GM23338 (cell line): ENCODE measurements around the gene PRMT9. TPM values are rescaled to one million over a fixed set of nuclear protein-coding genes. Genes with fewer than 3 reads are reported as not detected.

Experiments
- ATAC-seq: fragments of 200-7000 bp; cut with Tn5 transposase; 3 replicates; pipeline ENCODE4 v1.9.1; 2020
- DNase-seq: peaks from one replicate; pipeline ENCODE4 v3.0.0-alpha.2; 2015; ENCODE audit warnings: low spot score
- H2AFZ ChIP-seq: fragments of 200-600 bp; sonication (generic); 2 replicates; pipeline ENCODE4 v1.8.0; 2016; ENCODE audit warnings: antibody characterized with exemption, mild to moderate bottlenecking, moderate library complexity
- H3F3A ChIP-seq: fragments of 200-600 bp; sonication (generic); replicated peaks from 2 replicates; pipeline ENCODE4 v1.8.0; 2017; ENCODE audit warnings: antibody characterized with exemption, mixed run types, low read depth
- H3K27ac ChIP-seq: fragments of 200-600 bp; sonication (generic); 2 replicates; pipeline ENCODE4 v1.6.1; 2016; ENCODE audit warnings: low read depth
- H3K27me3 ChIP-seq: fragments of 200-600 bp; sonication (generic); 2 replicates; pipeline ENCODE4 v1.8.0; 2016; ENCODE audit warnings: mild to moderate bottlenecking, mixed run types, moderate library complexity; ENCODE audit not compliant: insufficient read depth
- H3K36me3 ChIP-seq: fragments of 200-600 bp; sonication (generic); 2 replicates; pipeline ENCODE4 v1.8.0; 2016; ENCODE audit warnings: mild to moderate bottlenecking; ENCODE audit not compliant: insufficient read depth
- H3K4me1 ChIP-seq: fragments of 200-600 bp; sonication (generic); 2 replicates; pipeline ENCODE4 v1.8.0; 2016; ENCODE audit warnings: mild to moderate bottlenecking, moderate library complexity; ENCODE audit not compliant: insufficient read depth
- H3K4me2 ChIP-seq: fragments of 200-600 bp; sonication (generic); 2 replicates; pipeline ENCODE4 v1.7.1; 2017; ENCODE audit warnings: mixed run types
- H3K4me3 ChIP-seq: fragments of 200-600 bp; sonication (generic); 2 replicates; pipeline ENCODE4 v1.6.1; 2016; ENCODE audit warnings: mixed run types
- H3K79me2 ChIP-seq: fragments of 200-600 bp; sonication (generic); replicated peaks from 2 replicates; pipeline ENCODE4 v1.8.0; 2017; ENCODE audit warnings: mild to moderate bottlenecking; ENCODE audit not compliant: insufficient read depth
- H3K9me2 ChIP-seq: fragments of 200-600 bp; sonication (generic); 2 replicates; pipeline ENCODE4 v1.8.0; 2017; ENCODE audit not compliant: insufficient read depth
- H4K20me1 ChIP-seq: fragments of 200-600 bp; sonication (generic); replicated peaks from 2 replicates; pipeline ENCODE4 v1.8.0; 2017; ENCODE audit warnings: mild to moderate bottlenecking; ENCODE audit not compliant: insufficient read depth
- H3K27ac Mint-ChIP-seq: 2 replicates; pipeline ENCODE4 v1.8.0; 2020; ENCODE audit warnings: inconsistent platforms, mild to moderate bottlenecking, moderate library complexity, mixed read lengths
- H3K27me3 Mint-ChIP-seq: 3 replicates; pipeline ENCODE4 v1.8.0; 2022; ENCODE audit warnings: low read depth, mild to moderate bottlenecking, moderate library complexity, mixed read lengths, inconsistent platforms; ENCODE audit not compliant: insufficient read depth, poor library complexity
- H3K36me3 Mint-ChIP-seq: 3 replicates; pipeline ENCODE4 v1.8.0; 2021; ENCODE audit warnings: low read depth, mild to moderate bottlenecking, inconsistent platforms, moderate library complexity, mixed read lengths
- H3K4me1 Mint-ChIP-seq: 3 replicates; pipeline ENCODE4 v1.8.0; 2020; ENCODE audit warnings: mild to moderate bottlenecking, inconsistent platforms, mixed read lengths
- H3K4me3 Mint-ChIP-seq: 3 replicates; pipeline ENCODE4 v1.8.0; 2021; ENCODE audit warnings: moderate library complexity, mild to moderate bottlenecking, inconsistent platforms, mixed read lengths
- H3K9me3 Mint-ChIP-seq: 3 replicates; pipeline ENCODE4 v1.8.0; 2020; ENCODE audit warnings: moderate library complexity, mild to moderate bottlenecking, inconsistent platforms, mixed read lengths
- CREB1 ChIP-seq: fragments of 250-450 bp; sonication (Bioruptor Pico); IDR thresholded peaks from 2 replicates; pipeline ENCODE4 v1.5.0; 2020; ENCODE audit warnings: low read depth, mild to moderate bottlenecking, moderate library complexity
- EZH2 ChIP-seq: fragments of 200-600 bp; sonication (generic); IDR thresholded peaks from one replicate; pipeline ENCODE4 v1.8.0; 2017; ENCODE audit warnings: antibody characterized with exemption, mild to moderate bottlenecking, low read depth; ENCODE audit not compliant: unreplicated experiment
- EZH2phosphoT487 ChIP-seq: fragments of 200-600 bp; sonication (generic); IDR thresholded peaks from one replicate; pipeline ENCODE4 v1.8.1; 2018; ENCODE audit warnings: antibody characterized with exemption; ENCODE audit not compliant: unreplicated experiment
- NANOG ChIP-seq: IDR thresholded peaks from 2 replicates; pipeline ENCODE4 v1.6.1; 2016; ENCODE audit warnings: antibody characterized with exemption, borderline replicate concordance
- POLR2AphosphoS5 ChIP-seq: IDR thresholded peaks from 2 replicates; pipeline ENCODE4 v1.6.1; 2016; ENCODE audit warnings: antibody characterized with exemption, low read depth
- ZNF331 ChIP-seq: fragments of 250-450 bp; sonication (Bioruptor Pico); IDR thresholded peaks from 2 replicates; pipeline ENCODE4 v1.5.0; 2020; ENCODE audit warnings: low read depth, mild to moderate bottlenecking, moderate library complexity
- polyA plus RNA-seq: library from polyadenylated mRNA; unstranded; fragments of >200 nt; fragmentation: Nextera tagmentation; extraction: Ambion mirVana; gene quantifications from 2 replicates; pipeline ENCODE4 v1.2.1, GENCODE V29; 2016
- total RNA-seq: library from RNA; depleted of rRNA; stranded (reverse); fragments of >200 nt; shearing (Covaris generic); gene quantifications from 2 replicates; pipeline ENCODE4 v1.2.3, GENCODE V29; 2014
- TF ChIP-seq, protein P1 (sequence below): IDR thresholded peaks from one replicate; pipeline ENCODE4 v1.6.1; 2018; ENCODE audit warnings: antibody characterized with exemption; ENCODE audit not compliant: unreplicated experiment
- TF ChIP-seq, protein P2 (sequence below): IDR thresholded peaks from 2 replicates; pipeline ENCODE4 v1.6.1; 2016; ENCODE audit warnings: antibody characterized with exemption
- TF ChIP-seq, protein P3 (sequence below), 2 experiments: fragments of 200-600 bp in 1 of 2; sonication (generic) in 1 of 2; conservative IDR thresholded peaks; 2 replicates each; pipeline versions ENCODE4 v1.5.1 to v1.6.1; 2016 to 2017; ENCODE audit warnings: antibody characterized with exemption in 2 of 2, low read depth in 2 of 2, mild to moderate bottlenecking in 2 of 2, moderate library complexity in 1 of 2

The PRMT9 gene
- total and polyA plus RNA-seq, 2 experiments from 2014 or later: 7.6 to 11.2 TPM

DNA sequence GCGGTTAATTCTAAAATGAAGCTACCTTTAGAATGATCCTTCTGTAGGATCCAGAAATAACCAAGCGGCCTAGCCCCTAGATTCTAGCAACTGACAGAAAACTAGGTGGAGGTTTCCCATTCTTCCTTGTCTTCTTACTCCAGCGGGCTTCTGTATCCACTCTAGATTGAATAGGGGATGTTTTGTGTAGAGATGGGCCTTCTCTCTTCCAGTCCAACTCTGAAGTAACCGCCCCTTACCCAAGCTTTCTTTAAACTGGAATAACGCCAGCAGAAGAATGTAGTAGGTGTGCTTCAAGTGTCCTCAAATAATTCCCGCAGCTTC lies 67.2 kb downstream of the PRMT9 start (continued):
- TF ChIP-seq, protein P1, sequence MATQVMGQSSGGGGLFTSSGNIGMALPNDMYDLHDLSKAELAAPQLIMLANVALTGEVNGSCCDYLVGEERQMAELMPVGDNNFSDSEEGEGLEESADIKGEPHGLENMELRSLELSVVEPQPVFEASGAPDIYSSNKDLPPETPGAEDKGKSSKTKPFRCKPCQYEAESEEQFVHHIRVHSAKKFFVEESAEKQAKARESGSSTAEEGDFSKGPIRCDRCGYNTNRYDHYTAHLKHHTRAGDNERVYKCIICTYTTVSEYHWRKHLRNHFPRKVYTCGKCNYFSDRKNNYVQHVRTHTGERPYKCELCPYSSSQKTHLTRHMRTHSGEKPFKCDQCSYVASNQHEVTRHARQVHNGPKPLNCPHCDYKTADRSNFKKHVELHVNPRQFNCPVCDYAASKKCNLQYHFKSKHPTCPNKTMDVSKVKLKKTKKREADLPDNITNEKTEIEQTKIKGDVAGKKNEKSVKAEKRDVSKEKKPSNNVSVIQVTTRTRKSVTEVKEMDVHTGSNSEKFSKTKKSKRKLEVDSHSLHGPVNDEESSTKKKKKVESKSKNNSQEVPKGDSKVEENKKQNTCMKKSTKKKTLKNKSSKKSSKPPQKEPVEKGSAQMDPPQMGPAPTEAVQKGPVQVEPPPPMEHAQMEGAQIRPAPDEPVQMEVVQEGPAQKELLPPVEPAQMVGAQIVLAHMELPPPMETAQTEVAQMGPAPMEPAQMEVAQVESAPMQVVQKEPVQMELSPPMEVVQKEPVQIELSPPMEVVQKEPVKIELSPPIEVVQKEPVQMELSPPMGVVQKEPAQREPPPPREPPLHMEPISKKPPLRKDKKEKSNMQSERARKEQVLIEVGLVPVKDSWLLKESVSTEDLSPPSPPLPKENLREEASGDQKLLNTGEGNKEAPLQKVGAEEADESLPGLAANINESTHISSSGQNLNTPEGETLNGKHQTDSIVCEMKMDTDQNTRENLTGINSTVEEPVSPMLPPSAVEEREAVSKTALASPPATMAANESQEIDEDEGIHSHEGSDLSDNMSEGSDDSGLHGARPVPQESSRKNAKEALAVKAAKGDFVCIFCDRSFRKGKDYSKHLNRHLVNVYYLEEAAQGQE: no peak

DNA sequence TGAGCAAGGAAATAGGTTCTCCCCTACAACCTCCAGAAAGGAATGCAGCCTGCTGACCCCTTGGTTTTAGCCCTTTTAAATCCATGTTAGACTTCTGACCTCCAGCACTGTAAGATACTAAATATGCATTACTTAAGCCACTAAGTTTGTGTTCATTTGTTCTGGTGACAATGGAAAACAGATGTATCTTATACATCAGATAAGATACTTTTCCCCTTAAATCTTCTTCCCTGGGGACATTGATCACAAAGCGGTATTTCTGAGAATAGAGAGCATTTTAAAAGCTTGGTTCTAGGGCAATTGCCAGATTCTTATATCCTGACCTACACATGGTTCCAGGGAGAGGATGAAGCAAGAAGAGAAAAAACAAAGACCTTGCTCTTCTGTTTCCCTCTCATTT lies 73.3 kb downstream of the PRMT9 start:
- Histone ChIP-seq H3K79me2 (no peaks in the 10 kb centered on the region), H3K4me2 (no peak overlapping the region), H3K4me1 (no peaks in the 10 kb centered on the region), H3K9me2 (no peaks in the 10 kb centered on the region), H4K20me1 (no peaks in the 10 kb centered on the region), H3K4me3 (no peak overlapping the region), H2AFZ (no peak overlapping the region), H3F3A (no peaks in the 10 kb centered on the region), H3K27ac (no peak overlapping the region), H3K27me3 (no peaks in the 10 kb centered on the region), H3K36me3 (no peaks in the 10 kb centered on the region)
- ATAC-seq (no peak), DNase-seq (no peak)
- H3K36me3 Mint-ChIP-seq: no peaks in the 10 kb centered on the region
- no peak overlapping the region for H3K4me3 Mint-ChIP-seq
- TF ChIP-seq, protein P1: no peak
- TF ChIP-seq, protein P2, sequence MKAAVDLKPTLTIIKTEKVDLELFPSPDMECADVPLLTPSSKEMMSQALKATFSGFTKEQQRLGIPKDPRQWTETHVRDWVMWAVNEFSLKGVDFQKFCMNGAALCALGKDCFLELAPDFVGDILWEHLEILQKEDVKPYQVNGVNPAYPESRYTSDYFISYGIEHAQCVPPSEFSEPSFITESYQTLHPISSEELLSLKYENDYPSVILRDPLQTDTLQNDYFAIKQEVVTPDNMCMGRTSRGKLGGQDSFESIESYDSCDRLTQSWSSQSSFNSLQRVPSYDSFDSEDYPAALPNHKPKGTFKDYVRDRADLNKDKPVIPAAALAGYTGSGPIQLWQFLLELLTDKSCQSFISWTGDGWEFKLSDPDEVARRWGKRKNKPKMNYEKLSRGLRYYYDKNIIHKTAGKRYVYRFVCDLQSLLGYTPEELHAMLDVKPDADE: no peak
- TF ChIP-seq NANOG (no peak), CREB1 (CRISPR knock-in tag) (no peak), EZH2 (no peak), EZH2phosphoT487 (no peak), POLR2AphosphoS5 (no peak), ZNF331 (CRISPR knock-in tag) (no peak)
- TF ChIP-seq, protein P3, sequence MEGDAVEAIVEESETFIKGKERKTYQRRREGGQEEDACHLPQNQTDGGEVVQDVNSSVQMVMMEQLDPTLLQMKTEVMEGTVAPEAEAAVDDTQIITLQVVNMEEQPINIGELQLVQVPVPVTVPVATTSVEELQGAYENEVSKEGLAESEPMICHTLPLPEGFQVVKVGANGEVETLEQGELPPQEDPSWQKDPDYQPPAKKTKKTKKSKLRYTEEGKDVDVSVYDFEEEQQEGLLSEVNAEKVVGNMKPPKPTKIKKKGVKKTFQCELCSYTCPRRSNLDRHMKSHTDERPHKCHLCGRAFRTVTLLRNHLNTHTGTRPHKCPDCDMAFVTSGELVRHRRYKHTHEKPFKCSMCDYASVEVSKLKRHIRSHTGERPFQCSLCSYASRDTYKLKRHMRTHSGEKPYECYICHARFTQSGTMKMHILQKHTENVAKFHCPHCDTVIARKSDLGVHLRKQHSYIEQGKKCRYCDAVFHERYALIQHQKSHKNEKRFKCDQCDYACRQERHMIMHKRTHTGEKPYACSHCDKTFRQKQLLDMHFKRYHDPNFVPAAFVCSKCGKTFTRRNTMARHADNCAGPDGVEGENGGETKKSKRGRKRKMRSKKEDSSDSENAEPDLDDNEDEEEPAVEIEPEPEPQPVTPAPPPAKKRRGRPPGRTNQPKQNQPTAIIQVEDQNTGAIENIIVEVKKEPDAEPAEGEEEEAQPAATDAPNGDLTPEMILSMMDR (conservative IDR thresholded peaks at IDR 0.05; ENCODE audit: low read depth in 2 of 2): no peak
- H3K27ac Mint-ChIP-seq: no peak overlapping the region
- peaks cover 2% of the 10 kb centered on the region for H3K27me3 Mint-ChIP-seq
- no peaks in the 10 kb centered on the region for H3K9me3 Mint-ChIP-seq
- peaks cover 9% of the 10 kb centered on the region; the same call in 1 of the 3 replicates for H3K4me1 Mint-ChIP-seq
